Measurements from ENCODE around the gene RAD52.

RAD52 gene

GRCh38 chr12:912466-913235 is 36.8 kb downstream of the RAD52 start:
- no peak for DNase-seq

GRCh38 chr12:911191-911826 is 38.2 kb downstream of the RAD52 start:
- DNase-seq: no peak

DNA sequence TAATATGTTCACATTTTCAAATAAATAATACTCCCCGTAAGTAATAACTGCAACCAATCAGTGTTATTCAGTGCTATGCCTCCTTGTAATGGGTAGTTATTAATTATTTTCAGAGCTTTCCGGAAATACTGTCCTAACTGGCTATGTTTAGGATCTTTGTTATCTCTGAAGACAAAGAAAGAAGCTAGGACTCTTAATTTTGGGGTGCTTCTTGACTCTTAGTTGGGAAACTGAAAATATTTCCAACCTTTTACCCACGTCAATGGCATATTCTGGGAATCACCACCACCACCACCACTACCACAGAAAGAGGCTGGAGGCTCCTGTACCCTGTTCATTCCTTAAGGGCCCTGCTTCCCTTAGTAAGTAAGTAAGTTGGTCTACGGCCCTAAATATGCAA is 39.1 kb downstream of the RAD52 start:
- no peak for DNase-seq

- no peak for DNase-seq
Measured at GRCh38 chr12:909861-910260, 39.6 kb downstream of the RAD52 start.

DNA sequence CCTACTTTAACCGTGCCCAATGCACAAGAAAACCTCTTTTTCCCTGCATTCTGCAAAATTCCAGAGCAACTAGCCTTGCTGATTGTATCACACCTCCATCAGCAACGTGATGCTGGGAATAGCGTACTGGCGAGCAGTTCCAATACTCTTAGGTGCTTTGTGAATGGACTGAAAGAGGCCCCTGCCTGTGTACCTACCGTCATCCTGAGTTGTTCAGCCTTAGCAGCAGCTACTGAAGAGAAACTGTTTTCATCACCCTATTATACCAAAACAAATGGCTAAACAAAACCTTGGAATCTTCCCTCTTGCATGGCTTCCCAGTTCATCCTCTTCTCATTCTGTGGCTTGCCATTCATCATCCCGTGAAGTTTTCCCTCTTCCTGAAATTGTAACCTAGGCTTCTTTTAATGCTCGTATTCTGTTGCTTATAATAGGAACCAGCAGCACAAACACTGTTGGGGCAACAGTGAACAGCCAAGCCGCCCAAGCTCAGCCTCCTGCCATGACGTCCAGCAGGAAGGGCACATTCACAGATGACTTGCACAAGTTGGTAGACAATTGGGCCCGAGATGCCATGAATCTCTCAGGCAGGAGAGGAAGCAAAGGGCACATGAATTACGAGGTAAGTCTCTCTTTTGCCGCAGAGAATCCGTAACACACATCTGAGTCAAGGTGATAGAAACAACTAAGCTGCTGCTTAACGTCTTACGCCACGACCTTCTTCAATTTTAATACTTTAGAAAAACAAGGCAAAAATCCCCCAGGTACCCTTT is 41.9 kb downstream of the RAD52 start:
- no peak for DNase-seq

DNA sequence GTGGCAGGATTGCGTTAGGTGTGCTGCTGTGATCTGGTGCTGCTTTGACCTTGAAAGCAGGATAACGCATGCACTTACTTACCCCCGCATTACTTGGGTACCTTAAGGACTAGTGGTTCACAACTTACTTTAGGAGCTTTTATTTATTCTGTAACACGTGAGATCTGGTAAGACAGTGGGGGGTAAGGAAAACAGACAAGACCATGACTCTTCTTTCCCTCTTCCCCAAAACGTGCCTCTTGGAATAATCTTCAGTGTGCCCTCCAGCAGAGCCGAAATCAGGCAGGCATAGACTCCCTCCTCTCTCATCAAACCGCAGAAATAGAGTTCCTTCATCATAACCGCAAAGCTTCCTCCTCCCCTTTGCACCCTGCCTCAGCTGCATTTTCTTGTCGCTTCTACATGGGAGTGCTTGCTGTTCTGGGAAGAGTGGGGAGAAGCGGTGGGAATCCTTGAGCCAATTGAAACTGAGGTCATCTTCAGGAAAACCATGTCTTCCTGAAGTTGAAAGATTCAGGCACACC is 43.4 kb downstream of the RAD52 start:
- no peak for DNase-seq

GRCh38 chr12:905261-906031 is 44.0 kb downstream of the RAD52 start:
- DNase-seq: no peak

GRCh38 chr12:904010-904414 is 45.5 kb downstream of the RAD52 start:
- DNase-seq: no peak

DNA sequence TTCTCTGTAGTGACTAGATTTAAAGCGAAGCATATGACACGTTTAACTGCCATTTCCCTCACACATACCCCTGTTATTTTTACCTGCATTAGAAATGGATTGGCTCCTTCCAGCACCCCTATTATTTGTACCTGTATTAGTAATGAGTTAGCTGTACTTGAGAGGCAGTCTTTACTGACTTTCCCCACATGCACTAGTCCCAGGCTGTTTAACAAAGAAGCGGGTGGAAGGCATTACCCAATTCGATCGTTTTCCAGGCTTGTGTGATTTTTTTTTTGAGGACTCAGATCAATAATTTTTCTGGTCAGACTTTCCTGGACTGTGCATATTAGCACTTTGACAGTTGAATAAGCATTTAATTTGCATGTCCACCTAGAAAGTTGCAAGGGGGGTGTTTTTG is 46.4 kb downstream of the RAD52 start:
- DNase-seq: no peak

DNA sequence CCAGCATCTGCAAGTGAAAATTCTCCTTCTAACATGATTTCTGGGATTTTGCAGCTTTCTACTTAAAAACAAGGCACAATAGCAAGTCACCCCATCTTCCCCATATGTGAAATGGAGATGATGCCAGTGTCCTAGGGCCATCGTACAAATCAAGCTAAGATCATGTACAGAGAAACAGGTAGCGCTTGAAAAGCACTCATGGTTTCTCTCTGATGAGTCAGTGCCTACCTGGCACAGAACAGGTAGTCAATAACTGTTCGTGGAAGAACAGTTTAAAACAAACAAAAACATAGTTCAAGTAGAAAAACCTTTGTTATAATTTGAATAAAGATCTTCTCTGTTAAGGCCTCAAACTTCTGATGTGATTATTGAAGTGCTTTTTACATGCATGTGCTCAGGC is 46.9 kb downstream of the RAD52 start:
- DNase-seq: no peak

- DNase-seq: no peak
Measured at GRCh38 chr12:897386-897785, 52.1 kb downstream of the RAD52 start.

GRCh38 chr12:896031-896430 is 53.5 kb downstream of the RAD52 start:
- DNase-seq: no peak

DNA sequence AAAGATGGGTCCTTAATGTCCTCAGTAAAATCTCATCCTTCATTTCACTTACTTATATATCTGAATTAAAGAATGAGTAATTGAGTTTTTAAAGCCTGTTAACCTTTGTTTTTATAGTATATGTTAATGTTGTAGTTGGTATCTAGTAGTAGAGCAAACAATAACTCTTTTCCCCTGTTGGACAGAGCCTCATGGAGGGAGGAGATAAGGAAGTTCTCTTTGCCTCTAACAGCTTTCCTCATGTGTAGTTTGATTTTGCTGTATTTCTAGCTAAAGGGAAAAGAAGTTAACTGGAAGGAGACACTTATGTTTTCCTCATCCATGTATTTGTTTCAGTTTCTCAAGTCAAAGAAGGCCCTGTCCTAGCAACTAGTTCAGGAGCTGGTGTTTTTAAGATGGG is 55.3 kb downstream of the RAD52 start:
- no peak for DNase-seq

DNA sequence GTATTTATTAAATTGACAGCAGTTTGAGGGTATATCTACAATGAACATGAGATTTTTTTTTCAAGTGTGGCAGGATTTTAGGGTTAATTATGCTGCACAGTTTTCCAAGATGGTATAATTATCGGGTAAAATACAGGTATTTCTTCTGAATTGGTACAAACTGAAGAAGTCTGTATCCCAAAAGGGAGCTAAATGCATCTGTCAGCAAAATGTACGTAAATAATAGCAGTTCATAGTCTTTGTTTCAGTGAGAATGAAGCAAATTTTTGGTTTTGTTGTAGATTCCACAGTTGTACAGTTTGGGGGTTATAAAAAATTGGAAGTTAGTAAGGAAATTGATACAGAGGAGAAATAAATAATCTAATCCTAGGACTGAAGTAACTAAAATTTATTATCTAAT is 63.3 kb downstream of the RAD52 start:
- DNase-seq: no peak

- DNase-seq: no peak
Measured at GRCh38 chr12:885701-886100, 63.8 kb downstream of the RAD52 start.

- DNase-seq: no peak
Measured at GRCh38 chr12:884746-885414, 64.6 kb downstream of the RAD52 start.

DNA sequence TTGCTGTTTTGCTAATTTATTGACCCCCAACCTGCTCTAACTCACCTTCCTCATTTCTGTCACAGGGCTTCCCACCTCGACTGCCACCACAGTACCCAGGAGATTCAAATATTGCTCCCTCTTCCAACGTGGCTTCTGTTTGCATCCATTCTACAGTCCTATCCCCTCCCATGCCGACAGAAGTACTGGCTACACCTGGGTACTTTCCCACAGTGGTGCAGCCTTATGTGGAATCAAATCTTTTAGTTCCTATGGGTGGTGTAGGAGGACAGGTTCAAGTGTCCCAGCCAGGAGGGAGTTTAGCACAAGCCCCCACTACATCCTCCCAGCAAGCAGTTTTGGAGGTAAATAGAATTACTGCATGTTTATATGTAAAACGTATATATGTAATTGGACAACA is 68.8 kb downstream of the RAD52 start:
- no peak for DNase-seq

DNA sequence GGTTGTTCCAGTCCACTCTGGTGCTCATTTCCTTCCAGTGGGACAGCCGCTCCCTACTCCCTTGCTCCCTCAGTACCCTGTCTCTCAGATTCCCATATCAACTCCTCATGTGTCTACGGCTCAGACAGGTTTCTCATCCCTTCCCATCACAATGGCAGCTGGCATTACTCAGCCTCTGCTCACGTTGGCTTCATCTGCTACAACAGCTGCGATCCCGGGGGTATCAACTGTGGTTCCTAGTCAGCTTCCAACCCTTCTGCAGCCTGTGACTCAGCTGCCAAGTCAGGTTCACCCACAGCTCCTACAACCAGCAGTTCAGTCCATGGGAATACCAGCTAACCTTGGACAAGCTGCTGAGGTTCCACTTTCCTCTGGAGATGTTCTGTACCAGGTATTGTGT is 69.9 kb downstream of the RAD52 start:
- DNase-seq: no peak

DNA sequence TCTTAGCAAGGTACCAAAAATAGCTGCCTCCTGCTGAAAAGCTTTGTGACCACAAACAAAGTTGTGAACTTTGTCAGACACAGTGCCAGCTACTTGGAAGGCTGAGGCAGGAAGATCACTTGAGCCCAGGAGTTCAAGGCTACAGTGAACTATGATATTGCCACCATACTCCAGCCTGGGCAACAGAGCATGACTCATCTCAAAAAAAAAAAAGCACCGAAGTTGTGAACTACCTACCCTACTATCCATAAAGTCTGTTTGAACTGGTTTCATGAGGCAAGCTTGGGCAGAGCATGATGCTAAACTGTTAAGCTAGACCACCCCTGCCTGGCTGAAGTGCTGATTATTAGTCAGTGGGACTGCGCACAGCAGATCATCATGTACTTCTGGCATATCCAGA is 75.5 kb downstream of the RAD52 start:
- DNase-seq: no peak

GRCh38 chr12:870378-870777 is 79.1 kb downstream of the RAD52 start:
- DNase-seq: no peak

- DNase-seq: no peak
Measured at GRCh38 chr12:868722-869121, 80.8 kb downstream of the RAD52 start.

GRCh38 chr12:867905-868304 is 81.6 kb downstream of the RAD52 start:
- no peak for DNase-seq
